ENCODE measurements around the gene LRRC56. TPM values are rescaled to one million over a fixed set of nuclear protein-coding genes. Genes with fewer than 3 reads are reported as not detected.

LRRC56 gene
- total RNA-seq, 2 donors from 2014 or later: 1.9 to 9.1 TPM

- Histone ChIP-seq H3K4me3 (no peak overlapping the region), H3K9me3 (no peaks in the 10 kb centered on the region), H3K36me3 (peaks cover 16 to 34% of the 10 kb centered on the region in 2 donors), H3K4me1 (replicated peaks) (no peaks in the 10 kb centered on the region), H3K27ac (no peak overlapping the region), H3K27me3 (replicated peaks; ENCODE audit: insufficient read depth) (no peaks in the 10 kb centered on the region)
- TF ChIP-seq POLR2AphosphoS5 (IDR thresholded peaks at IDR 0.05): no peak
- TF ChIP-seq CTCF (IDR thresholded peaks at IDR 0.05): no peak
- no peak for TF ChIP-seq POLR2A (IDR thresholded peaks at IDR 0.05)
- DNase-seq (ENCODE audit: low spot score): no peak
- intact Hi-C loops (cut with DNase I): no loop called here
- WGBS: 91% methylated on average over 10 of the region's 10 CpGs
These were observed 59.0 kb downstream of the LRRC56 start for GRCh38 chr11:596374-596773.

GRCh38 chr11:597166-597725 lies 59.9 kb downstream of the LRRC56 start:
- H3K27ac ChIP-seq: no peak overlapping the region
- WGBS: 87% methylated on average over 29 of the region's 29 CpGs
- no peaks in the 10 kb centered on the region for H3K27me3 ChIP-seq (replicated peaks; ENCODE audit: insufficient read depth)
- no peak overlapping the region for H3K4me3 ChIP-seq
- no peaks in the 10 kb centered on the region for H3K9me3 ChIP-seq
- intact Hi-C loops (cut with DNase I): no loop called here
- no peaks in the 10 kb centered on the region for H3K4me1 ChIP-seq (replicated peaks)
- no peak for DNase-seq (ENCODE audit: low spot score)
- TF ChIP-seq POLR2AphosphoS5 (IDR thresholded peaks at IDR 0.05): no peak
- TF ChIP-seq CTCF (IDR thresholded peaks at IDR 0.05): no peak
- TF ChIP-seq POLR2A (IDR thresholded peaks at IDR 0.05): no peak
- peaks cover 15 to 39% of the 10 kb centered on the region in 2 donors for H3K36me3 ChIP-seq

- TF ChIP-seq POLR2A (IDR thresholded peaks at IDR 0.05): no peak
- no peak for TF ChIP-seq CTCF (IDR thresholded peaks at IDR 0.05)
- no peak for TF ChIP-seq POLR2AphosphoS5 (IDR thresholded peaks at IDR 0.05)
- DNase-seq (ENCODE audit: low spot score): no peak
- Histone ChIP-seq H3K36me3 (peaks cover 7 to 41% of the 10 kb centered on the region in 2 donors), H3K27me3 (replicated peaks; ENCODE audit: insufficient read depth) (no peaks in the 10 kb centered on the region), H3K9me3 (no peaks in the 10 kb centered on the region), H3K4me1 (replicated peaks) (no peaks in the 10 kb centered on the region), H3K4me3 (no peak overlapping the region), H3K27ac (no peak overlapping the region)
- intact Hi-C loops (cut with DNase I): no loop called here
- WGBS: 90% methylated on average over 30 of the region's 30 CpGs
These were observed 60.8 kb downstream of the LRRC56 start for GRCh38 chr11:598005-598680.

GRCh38 chr11:601573-602245 lies 64.4 kb downstream of the LRRC56 start:
- H3K9me3 ChIP-seq: no peaks in the 10 kb centered on the region
- 91% methylated on average over 23 of the region's 23 CpGs for WGBS
- H3K27me3 ChIP-seq (replicated peaks; ENCODE audit: insufficient read depth): no peaks in the 10 kb centered on the region
- no peaks in the 10 kb centered on the region for H3K4me1 ChIP-seq (replicated peaks)
- TF ChIP-seq POLR2A (IDR thresholded peaks at IDR 0.05): no peak
- TF ChIP-seq CTCF (IDR thresholded peaks at IDR 0.05): no peak
- TF ChIP-seq POLR2AphosphoS5 (IDR thresholded peaks at IDR 0.05): no peak
- no peak for DNase-seq (ENCODE audit: low spot score)
- intact Hi-C loops (cut with DNase I): no loop called here
- no peak overlapping the region for H3K4me3 ChIP-seq
- peaks cover 22 to 47% of the 10 kb centered on the region in 2 donors for H3K36me3 ChIP-seq
- H3K27ac ChIP-seq: no peak overlapping the region
